NB4 (cell line): ENCODE data around the gene AFF3.

Experiments used
- DNase-seq: peaks from one replicate; pipeline ENCODE4 v3.0.0; 2010; ENCODE audit warnings: low read depth
- H3K4me3 ChIP-seq: one replicate; pipeline ENCODE4 v1.5.1; 2011; ENCODE audit warnings: mild to moderate bottlenecking, low read depth, low read length, moderate library complexity
- CTCF ChIP-seq: IDR thresholded peaks from one replicate; pipeline ENCODE4 v1.5.1; 2012; ENCODE audit warnings: low read depth, low read length
- MYC ChIP-seq: IDR thresholded peaks from 2 replicates; pipeline ENCODE4 v1.6.1; 2011; ENCODE audit warnings: low read depth, low read length
- POLR2A ChIP-seq: IDR thresholded peaks from 2 replicates; pipeline ENCODE4 v1.6.1; 2011; ENCODE audit warnings: mild to moderate bottlenecking; ENCODE audit not compliant: insufficient read length; ENCODE audit errors: extremely low read depth
- TF ChIP-seq, protein P1 (sequence below): IDR thresholded peaks from 2 replicates; pipeline ENCODE4 v1.6.1; 2011; ENCODE audit warnings: low read depth, low read length

The AFF3 gene

GRCh38 chr2:99784282-99784681 lies 358.1 kb downstream of the AFF3 start:
- TF ChIP-seq MYC = no peak
- TF ChIP-seq POLR2A = no peak
- TF ChIP-seq CTCF = no peak
- TF ChIP-seq, protein P1, sequence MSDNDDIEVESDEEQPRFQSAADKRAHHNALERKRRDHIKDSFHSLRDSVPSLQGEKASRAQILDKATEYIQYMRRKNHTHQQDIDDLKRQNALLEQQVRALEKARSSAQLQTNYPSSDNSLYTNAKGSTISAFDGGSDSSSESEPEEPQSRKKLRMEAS = no peak
- H3K4me3 ChIP-seq = no peak overlapping the region
- DNase-seq = no peak

DNA sequence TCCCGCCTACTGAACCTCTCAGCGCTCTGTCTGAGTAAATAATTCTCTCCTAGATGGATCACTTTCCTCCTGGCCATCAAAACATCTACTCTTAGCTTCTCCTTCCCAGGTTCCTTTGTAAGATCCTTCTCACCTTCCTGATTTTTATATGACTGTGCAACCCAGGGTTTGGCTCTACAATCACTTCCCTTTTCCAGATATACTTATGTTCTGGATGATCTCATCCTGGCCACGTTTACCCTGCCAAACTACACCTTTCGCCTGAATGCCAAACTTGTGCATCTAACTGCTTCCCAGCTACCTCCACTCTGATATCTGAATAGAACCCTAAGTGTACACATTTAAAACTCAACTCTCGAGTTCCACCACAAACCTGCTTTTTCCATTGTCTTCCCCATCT lies 362.1 kb downstream of the AFF3 start:
- no peak overlapping the region for H3K4me3 ChIP-seq
- DNase-seq = no peak
- TF ChIP-seq POLR2A = no peak
- TF ChIP-seq, protein P1 = no peak
- TF ChIP-seq MYC = no peak
- TF ChIP-seq CTCF = no peak

DNA sequence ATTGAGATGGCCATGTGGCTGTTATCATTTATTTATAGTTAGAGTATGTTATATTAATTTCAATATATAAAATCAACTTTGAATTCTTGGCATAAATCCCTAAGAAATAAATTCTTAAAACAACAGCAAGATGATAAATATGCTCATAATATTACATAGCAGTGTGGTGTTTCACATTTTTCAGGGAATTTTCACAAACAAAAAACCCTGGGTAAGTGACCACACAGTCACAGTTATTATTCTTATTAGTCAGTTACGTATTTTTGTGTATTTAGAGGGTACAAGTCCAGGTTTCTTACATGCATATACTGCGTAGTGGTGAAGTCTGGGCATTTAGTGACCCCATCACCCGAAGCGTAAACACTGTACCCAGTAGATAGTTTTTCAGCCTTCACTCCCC lies 363.1 kb downstream of the AFF3 start:
- TF ChIP-seq POLR2A (no peak), MYC (no peak), CTCF (no peak)
- TF ChIP-seq, protein P1 = no peak
- no peak for DNase-seq
- H3K4me3 ChIP-seq = no peak overlapping the region

- no peak for DNase-seq
- TF ChIP-seq CTCF (no peak), MYC (no peak), POLR2A (no peak)
- TF ChIP-seq, protein P1 = no peak
- H3K4me3 ChIP-seq = no peak overlapping the region
These were observed 364.6 kb downstream of the AFF3 start for GRCh38 chr2:99777656-99778290.

DNA sequence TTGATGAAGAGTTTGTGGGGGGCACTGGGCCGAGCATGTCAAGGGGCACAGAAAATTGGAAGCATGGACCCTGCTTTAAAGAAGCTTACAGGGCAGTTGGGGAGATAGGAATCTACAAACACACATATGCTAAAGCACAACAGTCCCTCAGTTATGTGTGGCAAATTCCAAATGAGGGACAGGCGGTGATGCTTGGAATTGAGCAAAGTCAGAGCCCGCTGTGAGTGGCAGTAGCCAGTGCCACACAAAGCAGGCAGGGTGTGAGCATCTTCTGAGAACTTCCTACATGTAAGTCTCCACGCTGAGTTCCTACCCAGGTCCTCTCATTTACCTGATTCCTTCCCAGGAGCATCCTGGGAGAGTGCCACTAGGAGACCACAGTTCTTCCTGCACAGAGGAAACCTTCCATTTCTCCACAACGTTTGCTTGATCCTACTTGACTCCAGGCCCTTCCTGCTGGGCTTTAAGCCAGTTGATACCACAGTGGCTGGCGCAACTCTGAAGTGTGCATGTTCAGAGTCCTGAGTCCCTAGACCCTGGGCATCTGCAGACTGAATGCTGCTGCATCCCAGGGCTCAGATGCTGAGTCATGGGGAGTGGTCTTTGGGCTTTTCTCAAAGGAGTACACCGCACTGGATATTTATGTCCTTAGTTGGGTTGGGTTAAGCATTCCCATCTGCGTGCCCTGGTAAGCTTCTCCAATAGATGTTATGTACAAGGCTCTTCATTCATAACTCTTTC lies 365.3 kb downstream of the AFF3 start:
- no peak for DNase-seq
- H3K4me3 ChIP-seq = no peak overlapping the region
- TF ChIP-seq, protein P1 = no peak
- TF ChIP-seq POLR2A (no peak), MYC (no peak), CTCF (no peak)
